NT2/D1 (cell line): Measurements from ENCODE around the gene NUP35.

Experiments
- SUZ12 ChIP-seq: IDR thresholded peaks from 2 replicates; pipeline ENCODE4 v1.6.1; 2011; ENCODE audit not compliant: insufficient read length, insufficient read depth; ENCODE audit errors: extremely low read depth
- YY1 ChIP-seq: IDR thresholded peaks from 2 replicates; pipeline ENCODE4 v1.6.1; 2011; ENCODE audit not compliant: insufficient read length, insufficient read depth
- ZNF274 ChIP-seq: IDR thresholded peaks from 2 replicates; pipeline ENCODE4 v1.6.1; 2011; ENCODE audit warnings: mild to moderate bottlenecking, low read depth, low read length

DNA sequence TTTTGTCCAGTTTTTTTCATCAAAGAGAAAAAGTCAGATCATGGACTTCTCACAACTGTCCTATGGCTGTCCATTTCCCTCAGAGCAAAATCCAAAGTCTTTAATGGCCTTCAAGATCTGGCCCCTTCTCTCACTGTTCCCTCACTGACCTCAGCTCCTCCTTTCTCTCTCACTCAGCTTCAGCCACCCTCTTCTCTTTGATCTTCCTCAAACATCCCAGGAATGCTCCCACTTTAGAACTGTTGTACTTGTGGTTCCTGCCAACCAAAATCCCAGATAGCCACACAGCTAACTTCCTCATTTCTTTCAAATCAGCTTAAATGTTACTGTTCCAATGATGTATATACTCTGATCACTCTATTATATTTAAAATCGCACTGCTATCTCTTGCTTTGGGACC, 82.9 kb downstream of the NUP35 start:
- no peak for TF ChIP-seq SUZ12
- no peak for TF ChIP-seq YY1
- TF ChIP-seq ZNF274: no peak
